Kasumi-1 (cell line): ENCODE measurements around the gene MTG1.
"Not testable (repeated sequence)": the region's sequence is repeated elsewhere in the genome, so short reads cannot be mapped to it uniquely, and the experiment has no call there.

Experiments
- DNase-seq, 2 experiments: peaks; one replicate each; lab custom pipeline; 2025; lab: John Stamatoyannopoulos, UW

Gene MTG1

GRCh38 chr10:133400624-133401424, 6.9 kb downstream of the MTG1 start:
- DNase-seq: no peak

- no peak for DNase-seq
Observed at GRCh38 chr10:133401500-133401899, 7.5 kb downstream of the MTG1 start.

- DNase-seq: no peak
Observed at GRCh38 chr10:133401981-133402725, 8.2 kb downstream of the MTG1 start.

GRCh38 chr10:133403359-133403758, 9.4 kb downstream of the MTG1 start:
- DNase-seq: no peak

- DNase-seq: no peak
Observed at GRCh38 chr10:133403784-133404183, 9.8 kb downstream of the MTG1 start.

GRCh38 chr10:133405272-133405671, 11.3 kb downstream of the MTG1 start:
- no peak for DNase-seq

- DNase-seq: no peak
Observed at GRCh38 chr10:133405844-133406527, 12.0 kb downstream of the MTG1 start.

GRCh38 chr10:133411523-133412380, 17.8 kb downstream of the MTG1 start:
- DNase-seq: no peak

GRCh38 chr10:133412381-133412711, 18.4 kb downstream of the MTG1 start:
- no peak for DNase-seq

- not testable (repeated sequence) for DNase-seq
Observed at GRCh38 chr10:133414401-133414800, 20.4 kb downstream of the MTG1 start.

GRCh38 chr10:133415752-133416151, 21.8 kb downstream of the MTG1 start:
- no peak for DNase-seq

- DNase-seq: no peak
Observed at GRCh38 chr10:133418289-133418993, 24.5 kb downstream of the MTG1 start.

- no peak for DNase-seq
Observed at GRCh38 chr10:133419211-133419950, 25.4 kb downstream of the MTG1 start.

GRCh38 chr10:133420028-133420427, 26.1 kb downstream of the MTG1 start:
- DNase-seq: no peak

GRCh38 chr10:133420579-133420978, 26.6 kb downstream of the MTG1 start:
- no peak for DNase-seq

GRCh38 chr10:133421336-133422222, 27.6 kb downstream of the MTG1 start:
- DNase-seq: no peak

GRCh38 chr10:133422223-133422806, 28.4 kb downstream of the MTG1 start:
- no peak for DNase-seq

- DNase-seq: no peak
Observed at GRCh38 chr10:133422807-133423771, 29.1 kb downstream of the MTG1 start.
